D721Med (cell line): Measurements from ENCODE around the gene CRACDL.

Experiments used
- DNase-seq: peaks from one replicate; pipeline ENCODE4 v3.0.0; 2011; ENCODE audit warnings: low spot score; ENCODE audit not compliant: insufficient read length
- FAIRE-seq: peaks from 2 replicates; lab custom pipeline; 2011; peaks lifted over from hg19 to GRCh38; lab: Jason Lieb, UNC
- CTCF ChIP-seq: IDR thresholded peaks from 2 replicates; pipeline ENCODE4 v1.5.1; 2012; ENCODE audit warnings: mild to moderate bottlenecking, control low read depth; ENCODE audit not compliant: insufficient read depth; ENCODE audit errors: missing control alignments

Gene CRACDL

GRCh38 chr2:98828793-98829371, 107.1 kb downstream of the CRACDL start:
- FAIRE-seq, result no peak
- no peak for TF ChIP-seq CTCF
- DNase-seq, result no peak

GRCh38 chr2:98828369-98828744, 107.7 kb downstream of the CRACDL start:
- FAIRE-seq (no peak), DNase-seq (no peak)
- no peak for TF ChIP-seq CTCF

GRCh38 chr2:98827625-98828368, 108.2 kb downstream of the CRACDL start:
- TF ChIP-seq CTCF, result no peak
- no peak for FAIRE-seq
- DNase-seq, result no peak

- no peak for TF ChIP-seq CTCF
- DNase-seq (no peak), FAIRE-seq (no peak)
Observed at GRCh38 chr2:98826856-98827255, 109.2 kb downstream of the CRACDL start.

GRCh38 chr2:98825858-98826257, 110.2 kb downstream of the CRACDL start:
- no peak for TF ChIP-seq CTCF
- DNase-seq (no peak), FAIRE-seq (no peak)

- DNase-seq (no peak), FAIRE-seq (no peak)
- TF ChIP-seq CTCF, result no peak
Observed at GRCh38 chr2:98825404-98825803, 110.6 kb downstream of the CRACDL start.

GRCh38 chr2:98825020-98825350, 111.0 kb downstream of the CRACDL start:
- DNase-seq, result no peak
- TF ChIP-seq CTCF, result no peak
- no peak for FAIRE-seq
